GM19397 (cell line): ENCODE results near the gene RAB28.

Source experiments
- ATAC-seq: cut with Tn5 transposase; IDR thresholded peaks from one replicate; pipeline ENCODE4 v1.9.1; 2021; ENCODE audit warnings: mild to moderate bottlenecking, moderate library complexity; ENCODE audit not compliant: unreplicated experiment

The RAB28 gene

GRCh38 chr4:13323921-13324320 lies 160.2 kb downstream of the RAB28 start:
- ATAC-seq, result no peak

GRCh38 chr4:13322681-13323101 lies 161.4 kb downstream of the RAB28 start:
- ATAC-seq, result no peak
